ENCODE measurements around the gene ERFL.
"Not testable (repeated sequence)": the region's sequence is repeated elsewhere in the genome, so short reads cannot be mapped to it uniquely, and the experiment has no call there.

Gene ERFL

GRCh38 chr19:41926763-41927496, 1.3 kb downstream of the ERFL start:
- DNase-seq, result no peak

DNA sequence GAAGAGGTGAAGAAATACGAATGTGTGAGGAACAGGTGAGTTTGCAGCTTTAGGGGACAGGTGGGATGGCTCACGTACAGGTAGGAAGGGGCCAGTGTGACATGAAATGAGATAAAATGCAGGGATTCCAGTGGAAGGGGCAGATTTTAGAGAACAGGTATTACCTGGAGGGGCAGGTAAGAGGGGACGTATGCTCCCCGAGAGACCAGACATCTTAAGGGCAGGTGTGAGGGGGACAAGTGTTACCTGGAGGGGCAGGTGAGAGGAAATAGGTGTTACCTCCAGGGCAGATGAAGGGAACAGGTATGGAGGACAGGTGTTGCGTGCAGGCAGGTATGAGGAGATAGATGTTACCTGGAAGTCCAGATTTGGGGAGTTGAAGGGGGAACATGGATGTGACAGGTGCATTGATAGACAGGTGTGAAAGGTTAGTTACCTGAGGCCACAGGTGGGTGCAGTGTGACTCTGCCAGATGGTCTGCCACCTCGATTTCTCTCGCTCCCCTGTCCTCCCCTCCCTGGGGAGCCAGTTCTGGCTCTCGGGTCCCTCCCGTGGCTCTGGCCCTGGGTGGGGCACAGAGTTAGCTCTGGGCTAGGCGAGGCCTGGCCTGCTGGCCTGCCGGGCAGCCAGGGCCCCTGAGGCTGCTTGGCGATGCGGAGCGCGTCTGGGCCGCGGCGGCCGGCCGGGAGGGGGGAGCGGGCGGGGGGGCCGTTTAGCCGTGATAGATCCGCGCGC, 2.1 kb downstream of the ERFL start:
- DNase-seq, result no peak

DNA sequence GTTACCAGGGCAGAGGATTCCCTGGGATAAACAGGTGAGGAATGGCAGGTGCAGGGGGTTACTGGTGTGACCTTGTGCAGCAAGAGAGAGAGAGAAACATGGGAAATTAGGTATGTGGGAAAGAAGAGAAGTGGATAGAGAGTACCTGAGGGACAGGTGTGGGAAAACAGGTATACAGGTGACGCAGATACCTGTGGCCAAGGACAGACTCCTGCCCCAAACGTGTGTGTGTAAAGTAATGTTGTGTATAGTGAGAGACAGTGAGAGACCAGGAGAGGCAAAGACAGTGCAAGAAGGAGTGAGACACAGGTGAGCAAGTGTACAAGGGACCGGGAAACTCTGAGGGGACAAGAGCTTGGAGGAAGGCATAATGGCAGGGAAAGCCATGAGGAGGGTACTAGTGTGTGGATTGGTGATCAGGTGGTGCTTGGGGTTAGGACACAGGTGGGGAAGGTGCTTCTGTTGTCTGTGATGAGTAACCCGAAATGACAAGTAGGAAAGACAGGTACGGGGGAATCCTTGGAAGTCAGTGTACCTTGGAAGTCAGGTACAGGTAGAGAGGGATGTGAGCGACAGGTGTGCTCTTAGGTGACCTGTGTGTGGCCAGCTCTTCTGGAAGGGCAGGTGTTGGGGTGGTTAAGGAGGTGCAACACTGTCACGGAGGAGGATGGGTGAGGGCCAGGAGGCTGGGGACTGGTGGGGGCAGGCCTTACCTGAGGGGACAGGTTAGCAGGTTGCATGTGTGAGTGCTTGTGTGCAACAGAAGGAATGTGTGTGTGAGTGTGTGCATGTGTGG, 2.8 kb downstream of the ERFL start:
- no peak for DNase-seq

- DNase-seq, result no peak
Measured at GRCh38 chr19:41924151-41925145, 3.8 kb downstream of the ERFL start.

- no peak for DNase-seq
Measured at GRCh38 chr19:41923045-41923788, 5.0 kb downstream of the ERFL start.

GRCh38 chr19:41922585-41922984, 5.7 kb downstream of the ERFL start:
- DNase-seq, result no peak

- DNase-seq, result no peak
Measured at GRCh38 chr19:41921577-41922576, 6.4 kb downstream of the ERFL start.

- DNase-seq, result no peak
Measured at GRCh38 chr19:41920882-41921576, 7.2 kb downstream of the ERFL start.

- no peak for DNase-seq
Measured at GRCh38 chr19:41919948-41920712, 8.1 kb downstream of the ERFL start.

DNA sequence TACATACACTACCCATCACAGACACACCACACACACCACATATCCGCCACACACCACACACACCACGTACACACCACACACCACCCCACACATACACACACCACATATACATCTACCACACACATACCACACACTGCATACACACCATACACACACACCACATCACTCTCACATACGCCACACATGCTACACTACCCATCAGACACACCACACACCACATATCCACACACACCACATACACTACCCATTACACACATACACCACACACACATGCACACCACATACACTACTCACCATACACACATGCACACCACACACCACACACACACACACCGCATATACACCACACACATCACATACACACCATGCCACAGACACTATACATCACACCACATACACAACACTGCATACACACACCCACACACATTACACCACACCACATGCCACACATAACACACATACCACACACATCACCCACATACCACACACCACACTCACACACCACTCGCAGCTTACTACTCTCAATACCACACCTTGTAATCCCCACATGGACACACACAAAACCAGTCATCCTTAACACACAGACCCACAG, 9.5 kb downstream of the ERFL start:
- DNase-seq, result no peak

DNA sequence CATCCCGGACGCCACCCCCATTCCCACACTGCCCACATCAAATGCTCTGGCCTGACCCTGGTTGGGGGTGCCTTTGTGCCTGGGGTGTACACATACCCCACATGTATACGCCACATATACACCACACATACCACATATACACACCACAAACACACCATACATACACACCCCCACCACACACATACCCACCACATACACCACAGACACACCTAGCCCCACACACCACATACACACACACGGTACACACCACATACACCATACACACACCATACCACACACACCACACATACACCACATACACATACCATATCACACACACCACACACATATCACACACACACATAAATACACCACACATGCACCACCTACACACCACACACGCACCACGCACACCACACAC, 10.2 kb downstream of the ERFL start:
- no peak for DNase-seq

DNA sequence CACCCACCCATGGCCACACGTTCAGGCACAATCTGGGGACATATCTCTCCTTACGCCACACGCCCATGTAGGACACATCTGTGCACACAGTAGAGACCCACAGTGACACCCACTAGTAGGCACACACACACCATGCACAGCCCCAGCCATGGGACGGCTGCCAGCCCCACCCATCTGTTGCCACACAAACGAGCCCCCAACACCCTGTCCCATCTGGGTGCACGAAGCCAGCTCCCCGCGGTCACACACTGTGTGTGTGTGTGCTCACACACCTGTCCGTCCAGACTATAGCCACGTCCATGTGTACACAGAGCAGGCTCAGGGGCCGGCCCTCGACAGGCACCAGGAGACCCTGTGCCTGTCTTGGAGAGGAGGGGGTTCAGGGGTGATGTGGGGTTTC, 10.6 kb downstream of the ERFL start:
- DNase-seq, result no peak

DNA sequence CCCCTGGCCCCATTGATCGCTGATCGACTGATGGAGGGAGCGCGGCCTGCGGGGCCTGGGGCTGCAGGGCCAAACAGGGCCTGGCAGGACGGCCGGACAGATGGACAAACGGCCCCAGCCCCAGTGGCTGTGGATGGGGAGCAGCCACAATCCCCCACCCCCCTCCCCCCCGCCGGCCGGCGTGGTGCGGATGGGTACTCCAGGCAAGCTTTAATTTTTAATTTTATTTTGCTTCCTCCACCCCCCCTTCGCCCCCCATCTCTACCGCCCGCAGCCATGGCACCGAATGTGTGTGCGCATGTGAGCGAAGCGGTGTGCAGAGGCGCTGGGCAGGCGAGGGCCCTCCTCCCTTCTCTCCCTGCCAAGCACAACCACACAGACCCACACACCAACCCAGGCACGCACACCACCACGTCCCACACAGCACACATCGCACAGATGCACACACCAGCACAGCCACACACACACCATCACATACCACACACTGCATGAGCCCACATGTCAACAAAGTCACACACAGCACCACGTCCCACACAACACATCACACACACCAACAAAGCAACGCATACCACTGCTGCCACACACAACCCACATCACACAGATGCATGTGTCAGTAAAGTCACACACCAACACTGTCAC, 12.4 kb downstream of the ERFL start:
- no peak for DNase-seq

DNA sequence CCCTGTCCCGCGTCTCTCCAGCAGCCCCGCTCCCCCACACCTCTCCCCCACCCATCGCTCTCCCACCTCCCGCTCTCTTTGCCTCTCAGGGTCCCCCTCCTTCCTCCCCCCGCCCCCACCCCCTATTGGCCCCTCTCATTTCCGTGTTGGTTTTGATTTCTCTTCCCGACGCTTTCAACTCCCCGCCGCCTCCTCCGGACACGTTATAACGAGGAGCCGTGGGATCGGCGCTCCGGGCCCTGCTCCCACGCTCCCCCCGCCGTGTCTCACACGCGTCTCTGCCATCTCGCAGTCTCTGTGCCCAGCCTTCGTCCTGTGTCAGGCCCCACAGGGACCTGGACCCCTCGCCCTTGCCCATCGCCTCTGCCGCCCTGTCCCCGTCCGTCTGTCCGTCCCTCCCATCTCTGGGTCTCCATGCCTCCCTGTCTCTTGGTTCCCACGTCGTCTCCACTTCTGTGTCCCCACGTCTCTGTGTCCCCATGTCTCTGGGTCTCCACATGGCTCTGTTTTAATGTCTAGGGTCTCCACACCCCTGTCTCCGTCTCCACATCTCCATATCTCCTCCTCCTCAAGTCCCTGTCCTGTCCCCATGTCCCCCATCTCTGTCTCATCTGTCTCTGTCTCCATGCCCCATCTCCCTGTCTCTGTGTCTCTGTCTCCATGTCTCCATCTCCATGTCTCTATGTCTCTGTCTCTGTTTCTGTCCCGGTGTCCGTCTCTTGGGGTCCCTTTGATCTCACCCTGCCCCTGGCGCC, 13.1 kb downstream of the ERFL start:
- DNase-seq, result no peak

- not testable (repeated sequence) for DNase-seq
Measured at GRCh38 chr19:41914424-41914834, 13.8 kb downstream of the ERFL start.

GRCh38 chr19:41913538-41914423, 14.5 kb downstream of the ERFL start:
- DNase-seq, result no peak
